Raji (cell line): Measurements from ENCODE around the gene BTG2.

Experiments used
- POLR2A ChIP-seq: IDR thresholded peaks from 2 replicates; pipeline ENCODE4 v1.6.1; 2011; ENCODE audit warnings: low read depth, low read length, control low read depth; ENCODE audit not compliant: insufficient read depth

BTG2 gene

DNA sequence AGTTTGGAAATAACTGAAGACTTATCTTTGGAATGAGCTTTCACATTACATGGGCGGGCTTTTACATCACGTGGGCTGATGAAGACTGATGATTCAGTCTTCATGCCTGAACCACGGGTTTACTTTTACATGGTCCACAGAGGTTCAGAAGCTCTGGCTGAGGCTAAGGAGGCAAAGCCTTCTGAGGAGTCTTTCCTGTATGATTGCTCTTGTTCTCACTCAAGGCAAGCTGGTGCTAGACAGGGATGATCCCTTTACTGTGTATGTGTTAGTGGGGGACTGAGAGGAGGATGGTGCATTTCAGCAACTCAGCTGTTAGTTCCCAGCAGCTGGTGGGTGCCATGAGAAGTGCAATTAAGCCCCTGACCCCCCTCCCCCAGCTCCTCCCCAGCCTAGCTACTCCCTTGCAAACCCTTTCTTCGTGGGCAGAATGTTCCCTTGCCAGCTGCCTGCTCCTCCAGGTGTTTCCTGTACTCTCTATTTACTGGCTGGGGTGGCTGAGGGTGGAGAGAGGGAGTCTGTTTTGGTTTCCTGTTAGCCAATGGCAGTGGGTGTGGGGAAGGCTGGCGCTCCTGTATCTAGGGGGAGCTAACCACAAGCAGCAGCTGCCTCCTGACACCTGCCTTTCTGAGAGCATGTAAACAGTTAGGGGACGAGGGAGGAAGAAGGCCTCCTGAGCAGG, 15.4 kb downstream of the BTG2 start:
- TF ChIP-seq POLR2A, result no peak; the same call in 1 of the 2 replicates

DNA sequence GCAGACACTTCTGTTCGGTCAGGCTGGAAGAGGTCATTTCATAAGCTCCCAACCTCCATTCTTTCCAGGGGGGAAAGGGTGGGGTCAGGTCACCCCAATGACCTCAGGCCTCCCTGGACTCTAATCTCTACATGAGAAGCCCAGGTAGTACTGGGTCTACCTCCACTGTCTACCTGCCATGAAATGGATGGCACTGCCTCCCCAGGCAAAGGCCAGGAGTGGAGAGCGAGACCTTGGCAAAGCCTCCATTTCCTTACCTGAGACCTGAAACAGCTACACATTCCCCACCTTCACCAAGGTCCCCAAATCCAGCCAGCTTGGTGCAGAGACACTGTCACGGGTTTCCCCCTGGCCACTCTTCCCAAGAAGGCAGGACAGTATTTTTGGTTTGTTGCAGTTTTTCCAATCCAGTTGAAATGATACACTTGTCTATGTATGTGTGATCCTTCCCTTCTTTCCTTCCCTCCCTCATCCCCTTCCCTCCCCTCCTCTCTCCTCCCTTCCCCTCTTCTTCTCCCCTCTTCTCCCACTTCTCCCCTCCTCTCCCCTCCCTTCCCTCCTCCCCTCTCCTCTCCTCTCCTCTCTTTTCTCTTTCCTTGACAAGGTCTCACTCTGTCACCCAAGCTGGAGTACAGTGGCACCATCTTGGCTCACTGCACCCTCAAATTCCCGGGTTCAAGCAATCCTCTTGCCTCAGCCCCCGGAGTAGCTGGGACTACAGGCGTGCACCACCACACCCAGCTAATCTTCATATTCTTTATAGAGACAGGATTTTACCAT, 16.1 kb downstream of the BTG2 start:
- TF ChIP-seq POLR2A, result peak; percentile 66; the same call in 1 of the 2 replicates

DNA sequence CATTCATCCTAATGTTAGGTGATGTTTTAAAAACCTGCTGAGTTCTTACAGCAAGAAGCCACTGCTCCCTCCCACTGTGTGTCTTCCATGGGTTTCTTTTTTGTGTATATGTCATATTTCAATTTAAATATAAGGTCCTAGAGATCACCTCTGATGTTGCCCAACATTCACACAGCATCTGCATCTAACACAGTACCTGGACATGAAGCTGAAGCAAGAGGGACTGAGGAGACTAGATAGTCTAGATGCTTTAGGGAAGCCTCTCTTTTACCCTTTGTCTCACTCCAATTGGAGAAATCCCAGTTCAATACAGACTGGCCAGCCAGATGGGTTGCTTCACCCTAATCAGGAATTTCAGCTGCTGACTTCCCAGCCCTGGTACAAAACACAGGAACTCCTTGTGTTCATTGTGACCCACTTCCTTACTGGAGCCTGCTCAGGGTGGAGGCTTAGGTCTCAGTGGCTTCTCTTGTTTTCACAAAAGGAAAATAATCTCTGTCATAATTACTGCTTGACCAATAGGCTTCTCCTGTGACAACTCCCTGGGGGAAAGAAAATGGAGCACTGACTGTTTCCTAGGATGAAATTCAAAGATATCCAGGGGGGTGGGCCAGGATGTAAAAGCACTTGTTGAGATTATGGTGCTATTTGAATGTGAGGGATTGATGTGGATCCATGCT, 17.3 kb downstream of the BTG2 start:
- TF ChIP-seq POLR2A, result no peak

DNA sequence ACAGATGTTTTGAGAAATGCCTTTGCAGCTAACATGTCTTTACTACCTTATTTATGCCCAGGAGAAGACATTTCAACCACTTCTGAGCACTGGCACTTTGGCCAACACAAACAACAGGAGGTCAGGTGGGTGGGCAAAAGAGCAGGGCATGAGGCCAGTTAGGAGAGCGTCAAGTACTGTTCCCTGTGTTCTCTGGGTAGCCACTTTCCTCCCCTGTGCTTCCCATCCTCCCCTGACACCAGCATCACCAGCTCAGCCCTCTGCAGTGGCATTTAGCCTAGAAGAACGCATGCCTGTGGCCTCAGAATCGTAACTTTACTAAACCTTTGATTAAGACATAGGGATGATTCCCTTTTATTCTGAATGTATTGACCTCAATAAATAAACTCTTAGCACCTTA, 18.3 kb downstream of the BTG2 start:
- TF ChIP-seq POLR2A, result no peak

DNA sequence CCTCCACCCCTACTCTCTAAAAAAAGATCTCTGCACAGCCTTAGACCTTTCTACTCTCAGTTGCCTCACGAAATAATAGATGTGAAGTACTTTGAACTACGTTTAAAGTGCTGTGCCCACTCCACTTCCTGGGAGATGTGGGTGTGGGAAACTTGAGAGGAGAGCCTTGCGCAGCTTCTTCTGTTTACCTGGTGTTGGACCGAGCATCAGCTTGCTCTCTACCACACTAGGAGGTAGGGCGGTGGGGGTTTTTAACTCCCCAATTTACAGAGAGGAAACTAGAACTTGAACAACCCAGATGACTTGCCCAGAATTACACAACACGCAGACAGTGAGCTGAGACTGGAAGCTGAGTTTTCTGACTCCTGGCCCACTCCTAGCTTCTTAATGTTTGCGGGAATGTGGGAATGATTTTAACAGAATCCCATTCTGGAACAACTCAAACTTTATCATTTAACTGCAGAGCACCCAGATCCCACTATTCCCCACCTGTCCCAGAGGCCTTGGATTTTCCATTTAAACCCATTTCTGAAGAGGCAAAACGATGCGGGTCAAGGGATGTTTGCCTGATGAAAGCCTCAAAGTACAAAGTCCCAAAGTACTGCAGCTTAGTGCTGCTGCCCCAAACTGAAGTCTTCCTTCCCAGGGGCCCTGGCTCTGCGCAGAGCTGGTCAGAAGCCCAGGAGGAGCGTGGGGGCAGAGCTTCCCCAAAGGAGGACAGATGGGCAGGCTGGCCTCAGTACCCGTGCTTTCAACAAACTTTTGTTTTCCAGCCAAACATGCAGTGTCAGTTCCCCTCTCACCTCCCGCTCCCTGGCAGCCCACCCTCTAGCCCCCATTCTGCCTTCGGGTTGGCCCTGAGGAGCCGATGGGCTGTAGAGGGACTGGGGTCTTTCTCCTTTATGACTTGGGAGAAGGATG, 19.0 kb downstream of the BTG2 start:
- TF ChIP-seq POLR2A, result no peak

DNA sequence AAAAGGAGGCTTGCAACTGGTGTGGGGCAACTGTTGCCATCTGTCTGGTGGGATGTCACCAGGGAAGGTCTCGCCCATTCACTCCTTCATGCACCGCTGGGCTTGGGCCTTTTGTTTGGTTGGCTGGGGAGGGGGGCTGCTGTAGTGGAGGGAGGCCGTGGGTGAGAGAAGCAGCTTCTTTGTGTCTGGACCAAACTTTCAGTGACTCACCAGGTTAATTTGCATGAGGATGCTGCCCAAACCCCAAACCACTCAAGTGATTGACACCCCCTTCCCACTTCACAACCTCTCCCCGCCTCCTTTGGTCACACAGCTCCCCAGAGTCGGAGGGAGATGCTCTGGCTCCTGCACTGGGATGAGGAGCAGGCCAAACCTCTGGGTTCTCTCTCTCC, 19.7 kb downstream of the BTG2 start:
- TF ChIP-seq POLR2A, result peak; percentile 80

DNA sequence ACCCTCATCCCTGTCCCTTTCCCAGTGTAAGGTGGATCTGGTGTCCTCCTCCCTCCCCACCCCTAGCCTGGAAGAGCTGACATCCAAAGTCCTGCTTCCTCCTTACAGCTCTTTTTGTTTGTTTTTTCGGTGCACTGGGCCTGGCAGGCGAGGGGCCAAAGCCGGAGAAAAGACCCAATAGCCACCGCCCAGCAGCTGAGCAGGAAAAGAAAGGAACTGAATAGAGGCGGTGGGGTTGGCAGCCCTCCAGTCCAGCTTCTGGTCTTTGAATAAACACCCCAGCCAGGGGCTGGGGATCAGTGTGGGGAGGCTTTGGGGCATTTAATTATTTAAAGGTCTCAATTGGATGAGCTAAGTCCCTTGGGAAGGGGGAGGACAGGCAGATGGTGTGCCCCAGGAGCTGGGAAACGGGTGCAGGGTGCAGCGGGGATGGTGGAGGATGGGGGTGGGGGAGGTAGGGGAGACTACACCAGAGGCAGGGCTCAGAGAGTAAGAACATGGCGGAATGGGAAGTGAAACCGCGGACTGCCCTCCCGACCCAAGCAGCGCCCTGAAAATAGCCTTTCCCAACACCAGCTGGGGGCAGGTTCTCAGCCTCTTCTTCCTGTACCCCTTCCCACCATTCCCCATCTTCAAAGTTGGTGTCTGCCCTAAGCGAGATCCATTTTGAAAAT, 20.2 kb downstream of the BTG2 start:
- peak; percentile 45; the same call in 1 of the 2 replicates for TF ChIP-seq POLR2A

DNA sequence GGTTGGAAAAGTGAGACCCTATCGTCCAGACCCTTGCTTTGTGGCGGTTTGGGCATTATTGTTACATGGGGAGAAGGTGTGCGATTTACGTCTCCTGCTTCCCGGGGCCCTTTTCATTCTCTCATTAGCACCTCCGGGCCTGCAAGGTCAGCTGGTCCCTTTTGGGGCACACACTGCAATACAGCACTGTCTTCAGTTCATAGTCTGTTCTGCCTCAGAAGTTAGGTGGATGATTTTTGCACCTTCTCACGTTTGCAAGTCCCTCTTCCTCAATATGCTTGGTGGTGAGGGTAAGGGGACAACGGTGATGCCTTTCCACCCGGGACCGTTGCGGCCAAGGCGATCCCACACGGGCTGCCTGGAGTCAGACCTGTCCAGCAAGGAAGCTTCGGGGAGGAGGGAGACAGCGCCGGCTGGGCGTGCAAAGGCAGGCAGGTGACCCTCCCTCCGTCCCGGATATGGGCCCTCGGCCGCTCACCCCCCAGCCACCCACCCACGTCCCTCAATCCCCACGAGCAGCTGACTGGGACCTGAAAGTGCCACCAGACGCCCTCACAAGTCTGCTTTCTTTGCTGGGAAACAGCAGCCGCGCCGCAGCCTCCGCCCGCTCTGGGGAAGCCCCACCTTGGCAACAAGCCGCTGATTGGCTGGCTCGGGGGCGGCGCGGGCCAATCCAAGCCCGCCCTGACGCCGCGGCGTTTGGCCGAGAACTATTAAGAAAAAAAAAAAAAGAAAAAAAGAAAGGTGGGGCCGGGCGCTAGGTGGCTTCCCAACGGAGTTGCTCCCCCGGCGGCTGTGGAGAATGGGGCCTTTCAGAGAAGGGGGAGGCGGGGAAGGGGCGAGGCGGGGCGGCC, 21.7 kb downstream of the BTG2 start:
- peak; percentile 70 for TF ChIP-seq POLR2A

DNA sequence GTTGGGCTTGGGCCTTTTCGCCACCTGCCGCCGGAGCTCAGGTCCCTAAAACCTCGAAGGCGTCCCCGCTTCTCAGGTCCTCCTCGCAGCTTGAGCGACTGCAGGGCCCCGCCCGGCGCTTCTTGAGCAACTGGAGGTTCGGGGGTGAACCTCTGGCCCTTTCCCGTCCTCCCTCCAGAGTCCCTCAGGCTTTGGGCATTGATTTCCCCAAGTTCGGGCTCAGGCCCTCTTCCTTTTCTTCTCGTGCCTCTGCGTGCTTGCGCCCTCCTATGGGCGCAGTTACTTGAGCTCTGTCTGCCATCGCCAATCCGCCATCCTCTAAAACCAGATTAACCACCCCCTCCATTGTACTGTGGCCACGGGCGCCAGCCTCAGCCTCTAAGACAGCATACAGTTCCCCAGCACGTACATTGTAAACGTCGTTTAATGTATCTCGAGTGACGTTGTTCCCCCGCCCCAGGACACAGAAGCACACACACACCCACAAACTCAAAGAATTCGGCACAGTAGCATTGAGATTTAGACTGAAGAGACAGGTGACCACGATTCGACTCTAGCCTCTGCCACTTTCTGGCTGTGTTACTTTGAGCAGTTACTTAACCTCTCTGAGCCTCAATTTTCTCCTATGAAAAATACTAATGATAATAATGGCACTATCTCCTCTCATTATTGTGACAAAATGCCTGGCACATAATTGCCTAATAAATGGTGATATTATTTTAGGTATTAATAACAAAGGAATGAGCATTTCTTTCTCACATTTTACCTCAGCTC, 22.6 kb downstream of the BTG2 start:
- TF ChIP-seq POLR2A, result 0 out of 2 replicates have a peak, but pooled peaks have one; percentile 42

DNA sequence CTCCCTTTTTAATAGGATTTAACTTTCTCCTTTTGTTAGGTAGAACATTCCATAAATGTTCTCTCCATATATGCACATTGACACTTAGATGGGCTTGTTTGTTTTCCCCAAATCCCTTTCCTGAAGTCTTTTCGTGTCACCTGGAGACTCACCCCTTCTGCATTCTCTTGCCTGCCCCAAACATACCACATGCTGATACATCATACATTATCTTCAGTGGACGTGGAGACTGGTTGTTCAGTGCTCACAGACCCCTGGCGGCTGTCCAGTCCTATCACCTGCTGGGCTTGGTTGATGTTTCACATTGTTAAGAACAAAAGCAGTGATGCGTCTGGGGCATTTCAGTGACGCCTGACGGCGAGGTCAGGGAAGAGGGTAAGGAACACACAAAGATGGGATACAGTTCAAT, 23.4 kb downstream of the BTG2 start:
- TF ChIP-seq POLR2A, result no peak

DNA sequence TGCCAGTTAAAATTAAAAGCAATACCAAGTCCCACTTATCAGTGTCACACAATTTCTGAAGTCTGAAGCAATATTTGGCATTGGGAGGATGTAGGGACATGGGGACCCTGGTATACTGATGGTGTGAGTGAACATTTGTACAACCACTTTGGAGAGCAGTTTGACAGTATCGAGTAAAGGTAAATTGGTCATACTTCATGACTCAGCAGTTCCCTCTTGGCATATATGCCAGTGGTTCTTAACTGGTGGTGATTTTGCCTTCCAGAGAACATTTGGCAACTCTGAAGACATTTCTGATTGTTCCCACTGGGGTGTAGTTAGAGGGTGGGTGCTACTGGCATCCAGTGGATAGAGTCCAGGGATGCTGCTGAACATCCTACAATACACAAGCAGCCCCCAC, 25.9 kb downstream of the BTG2 start:
- TF ChIP-seq POLR2A, result no peak

DNA sequence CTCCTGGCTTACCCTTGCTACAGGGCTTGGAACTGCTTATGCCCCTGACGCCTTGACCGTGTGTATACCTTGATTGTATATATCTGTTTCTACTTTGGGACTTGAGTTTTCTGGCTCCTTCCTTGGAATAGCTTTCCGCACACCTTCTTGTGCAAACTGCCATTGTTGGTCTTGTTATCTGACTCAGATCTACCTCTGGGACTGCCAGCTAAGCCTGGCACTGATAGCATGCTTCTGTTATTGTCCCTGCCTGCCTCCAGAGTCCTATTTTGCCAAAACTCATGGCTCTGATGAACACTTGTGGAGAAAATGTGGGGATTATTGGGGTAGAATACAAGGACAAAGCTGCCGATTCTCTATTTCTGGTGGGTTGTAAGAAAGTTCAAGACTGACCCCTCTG, 30.2 kb downstream of the BTG2 start:
- no peak for TF ChIP-seq POLR2A

DNA sequence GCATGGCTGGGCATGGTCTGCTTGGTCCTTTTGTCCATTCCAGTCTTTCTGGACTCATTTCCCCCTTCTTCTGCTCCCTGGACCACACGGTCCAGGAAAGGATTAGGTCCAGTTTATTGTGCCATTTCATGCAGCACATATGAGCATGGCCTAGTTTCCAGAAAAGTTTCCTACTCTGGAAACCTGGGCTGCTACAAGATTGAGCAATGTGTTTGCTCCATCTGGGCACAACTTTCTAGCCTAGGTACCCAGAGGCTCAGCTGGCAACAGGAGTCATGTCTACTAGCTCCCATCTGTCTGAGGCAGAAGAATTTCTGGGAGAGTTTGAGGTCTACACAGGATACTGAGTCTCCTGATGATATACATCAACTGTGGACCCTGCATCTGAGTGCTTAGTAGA, 30.8 kb downstream of the BTG2 start:
- TF ChIP-seq POLR2A, result no peak
